Measurements from ENCODE around the gene LSP1.

DNA sequence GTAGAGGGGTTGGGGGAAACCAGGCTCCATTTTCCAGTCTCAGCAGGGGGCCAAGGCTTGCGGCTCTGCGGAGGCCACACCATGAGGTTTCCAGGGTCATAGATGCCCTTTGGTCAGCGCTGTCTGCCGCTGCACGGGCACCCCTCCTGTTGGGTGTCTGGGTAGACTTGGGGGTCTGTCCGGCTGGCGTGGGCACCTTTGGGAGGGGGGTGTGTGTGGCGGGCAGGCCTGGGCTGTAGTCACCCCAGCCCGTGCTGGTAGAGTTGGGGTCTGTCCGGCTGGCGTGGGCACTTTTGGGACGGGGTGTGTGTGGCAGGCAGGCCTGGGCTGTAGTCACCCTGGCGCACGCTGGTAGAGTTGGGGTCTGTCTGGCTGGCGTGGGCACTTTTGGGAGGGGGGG, 18.6 kb downstream of the LSP1 start:
- TF ChIP-seq, protein P1, sequence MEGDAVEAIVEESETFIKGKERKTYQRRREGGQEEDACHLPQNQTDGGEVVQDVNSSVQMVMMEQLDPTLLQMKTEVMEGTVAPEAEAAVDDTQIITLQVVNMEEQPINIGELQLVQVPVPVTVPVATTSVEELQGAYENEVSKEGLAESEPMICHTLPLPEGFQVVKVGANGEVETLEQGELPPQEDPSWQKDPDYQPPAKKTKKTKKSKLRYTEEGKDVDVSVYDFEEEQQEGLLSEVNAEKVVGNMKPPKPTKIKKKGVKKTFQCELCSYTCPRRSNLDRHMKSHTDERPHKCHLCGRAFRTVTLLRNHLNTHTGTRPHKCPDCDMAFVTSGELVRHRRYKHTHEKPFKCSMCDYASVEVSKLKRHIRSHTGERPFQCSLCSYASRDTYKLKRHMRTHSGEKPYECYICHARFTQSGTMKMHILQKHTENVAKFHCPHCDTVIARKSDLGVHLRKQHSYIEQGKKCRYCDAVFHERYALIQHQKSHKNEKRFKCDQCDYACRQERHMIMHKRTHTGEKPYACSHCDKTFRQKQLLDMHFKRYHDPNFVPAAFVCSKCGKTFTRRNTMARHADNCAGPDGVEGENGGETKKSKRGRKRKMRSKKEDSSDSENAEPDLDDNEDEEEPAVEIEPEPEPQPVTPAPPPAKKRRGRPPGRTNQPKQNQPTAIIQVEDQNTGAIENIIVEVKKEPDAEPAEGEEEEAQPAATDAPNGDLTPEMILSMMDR (IDR thresholded peaks at IDR 0.05 in 8 of 11, conservative IDR thresholded peaks at IDR 0.05 in 3 of 11), result no peak
- no peak for TF ChIP-seq POLR2A (IDR thresholded peaks at IDR 0.05)
